HL-60 (cell line): Measurements from ENCODE around the gene TMC1.

Experiments
- DNase-seq, 2 experiments: peaks; one replicate each; pipeline ENCODE4 v3.0.0-alpha.2; 2010 to 2020; ENCODE audit warnings: low read depth in 1 of 2, low spot score in 1 of 2
- H3K27ac ChIP-seq: fragments of 250-450 bp; sonication (Bioruptor Pico); replicated peaks from 2 replicates; pipeline ENCODE4 v1.5.1; 2020; ENCODE audit warnings: mild to moderate bottlenecking, moderate library complexity
- H3K27me3 ChIP-seq: fragments of 250-450 bp; sonication (Bioruptor Pico); 2 replicates; pipeline ENCODE4 v1.5.1; 2021; ENCODE audit warnings: mild to moderate bottlenecking, moderate library complexity; ENCODE audit not compliant: insufficient read depth, poor library complexity, severe bottlenecking
- H3K4me3 ChIP-seq: replicated peaks from 2 replicates; pipeline ENCODE4 v1.5.1; 2011; ENCODE audit warnings: mild to moderate bottlenecking, control low read depth, low read length; ENCODE audit not compliant: insufficient read depth
- CTCF ChIP-seq: IDR thresholded peaks from one replicate; pipeline ENCODE4 v1.5.1; 2011; ENCODE audit warnings: low read length, control low read depth, inconsistent platforms; ENCODE audit not compliant: insufficient read depth
- GABPA ChIP-seq: IDR thresholded peaks from 2 replicates; pipeline ENCODE4 v1.6.1; 2012; ENCODE audit warnings: low read depth
- POLR2AphosphoS5 ChIP-seq: IDR thresholded peaks from 2 replicates; pipeline ENCODE4 v1.6.1; 2012; ENCODE audit warnings: low read depth
- REST ChIP-seq: IDR thresholded peaks from 2 replicates; pipeline ENCODE4 v1.6.1; 2012; ENCODE audit warnings: low read depth; ENCODE audit not compliant: insufficient replicate concordance
- SPI1 ChIP-seq: IDR thresholded peaks from 2 replicates; pipeline ENCODE4 v1.6.1; 2012; ENCODE audit warnings: low read depth, mild to moderate bottlenecking, borderline replicate concordance

The TMC1 gene

GRCh38 chr9:72807765-72808445, 286.5 kb downstream of the TMC1 start:
- Histone ChIP-seq H3K27ac (no peak overlapping the region), H3K27me3 (peaks cover 2% of the 10 kb centered on the region), H3K4me3 (no peak overlapping the region)
- no peak for DNase-seq
- TF ChIP-seq SPI1: no peak
- TF ChIP-seq GABPA: no peak

GRCh38 chr9:72808446-72808768, 287.0 kb downstream of the TMC1 start:
- no peak for TF ChIP-seq REST
- TF ChIP-seq POLR2AphosphoS5: no peak
- TF ChIP-seq CTCF: no peak
- TF ChIP-seq GABPA: no peak
- no peak for TF ChIP-seq SPI1
- H3K27ac ChIP-seq: no peak overlapping the region
- no peak overlapping the region for H3K4me3 ChIP-seq
- DNase-seq: no peak
- peaks cover 2% of the 10 kb centered on the region for H3K27me3 ChIP-seq

GRCh38 chr9:72809586-72809985, 288.2 kb downstream of the TMC1 start:
- TF ChIP-seq SPI1 (no peak), GABPA (no peak), CTCF (no peak), POLR2AphosphoS5 (no peak), REST (no peak)
- no peak overlapping the region for H3K27ac ChIP-seq
- peaks cover 2% of the 10 kb centered on the region for H3K27me3 ChIP-seq
- H3K4me3 ChIP-seq: no peak overlapping the region
- DNase-seq: no peak

GRCh38 chr9:72812559-72813111, 291.2 kb downstream of the TMC1 start:
- H3K4me3 ChIP-seq: no peak overlapping the region
- no peak overlapping the region for H3K27ac ChIP-seq
- H3K27me3 ChIP-seq: no peaks in the 10 kb centered on the region
- TF ChIP-seq SPI1: no peak
- no peak for TF ChIP-seq POLR2AphosphoS5
- no peak for TF ChIP-seq REST
- TF ChIP-seq CTCF: no peak
- no peak for TF ChIP-seq GABPA
- DNase-seq: no peak
